Liver (tissue), 9 donors: ENCODE data around the gene RPL10A. TPM values are rescaled to one million over a fixed set of nuclear protein-coding genes. Genes with fewer than 3 reads are reported as not detected.

Experiments used
- DNase-seq: peaks from one replicate; pipeline ENCODE4 v3.0.0-alpha.2; 2017; ENCODE audit warnings: low spot score
- H3K27ac ChIP-seq, 2 donors: one replicate each; pipeline ENCODE4 v1.7.0; 2013; ENCODE audit warnings: inconsistent platforms in 2 of 2, low read length in 2 of 2, control low read depth in 1 of 2, low read depth in 1 of 2, mild to moderate bottlenecking in 1 of 2
- H3K27me3 ChIP-seq, 4 donors: one replicate each; pipeline versions ENCODE4 v1.6.1 to v1.7.0; 2013; ENCODE audit warnings: low read length in 3 of 4, inconsistent platforms in 1 of 4, mild to moderate bottlenecking in 1 of 4, moderate library complexity in 1 of 4; ENCODE audit not compliant: control insufficient read depth in 4 of 4, insufficient read depth in 4 of 4
- H3K36me3 ChIP-seq, 4 donors: one replicate each; pipeline versions ENCODE4 v1.6.1 to v1.7.0; 2013; ENCODE audit warnings: low read length in 3 of 4, mild to moderate bottlenecking in 3 of 4, low read depth in 1 of 4, moderate library complexity in 1 of 4; ENCODE audit not compliant: control insufficient read depth in 4 of 4, insufficient read depth in 3 of 4
- H3K4me1 ChIP-seq, 4 donors: one replicate each; pipeline versions ENCODE4 v1.6.1 to v1.7.0; 2013; ENCODE audit warnings: low read length in 3 of 4, mild to moderate bottlenecking in 3 of 4, moderate library complexity in 1 of 4; ENCODE audit not compliant: control insufficient read depth in 4 of 4, insufficient read depth in 4 of 4
- H3K4me3 ChIP-seq, 3 donors: one replicate each; pipeline versions ENCODE4 v1.6.1 to v1.7.0; 2013; ENCODE audit warnings: low read length in 3 of 3, control low read depth in 1 of 3, low read depth in 1 of 3, mild to moderate bottlenecking in 1 of 3
- H3K9ac ChIP-seq, 2 donors: one replicate each; pipeline ENCODE4 v1.7.0; 2013; ENCODE audit warnings: low read length in 2 of 2, mild to moderate bottlenecking in 2 of 2, moderate library complexity in 2 of 2, control low read depth in 1 of 2, low read depth in 1 of 2
- H3K9me3 ChIP-seq, 4 donors: one replicate each; pipeline versions ENCODE4 v1.6.1 to v1.7.0; 2013; ENCODE audit warnings: low read length in 3 of 4; ENCODE audit not compliant: control insufficient read depth in 4 of 4
- FOXA1 ChIP-seq: IDR thresholded peaks from 2 replicates; pipeline ENCODE4 v1.6.1; 2016; ENCODE audit warnings: antibody characterized with exemption
- FOXA2 ChIP-seq: IDR thresholded peaks from 2 replicates; pipeline ENCODE4 v1.6.1; 2016; ENCODE audit warnings: antibody characterized with exemption
- GABPA ChIP-seq, 2 donors: IDR thresholded peaks in 1 of 2; conservative IDR thresholded peaks in 1 of 2; 2 replicates each; pipeline ENCODE4 v1.6.1; 2016; ENCODE audit warnings: antibody characterized with exemption in 2 of 2, mild to moderate bottlenecking in 1 of 2, moderate library complexity in 1 of 2
- HNF4A ChIP-seq, 2 donors: conservative IDR thresholded peaks; 2 replicates each; pipeline ENCODE4 v1.6.1; 2016; ENCODE audit warnings: antibody characterized with exemption in 2 of 2, mild to moderate bottlenecking in 2 of 2
- HNF4G ChIP-seq: IDR thresholded peaks from 2 replicates; pipeline ENCODE4 v1.6.1; 2016; ENCODE audit warnings: antibody characterized with exemption
- JUND ChIP-seq, 2 donors: IDR thresholded peaks; 2 replicates each; pipeline ENCODE4 v1.6.1; 2016; ENCODE audit warnings: antibody characterized with exemption in 2 of 2
- RAD21 ChIP-seq, 2 donors: IDR thresholded peaks; 2 replicates each; pipeline ENCODE4 v1.6.1; 2016; ENCODE audit warnings: antibody characterized with exemption in 2 of 2, mild to moderate bottlenecking in 2 of 2
- SP1 ChIP-seq: IDR thresholded peaks from 2 replicates; pipeline ENCODE4 v1.6.1; 2018; ENCODE audit warnings: antibody characterized with exemption, mild to moderate bottlenecking
- TAF1 ChIP-seq: conservative IDR thresholded peaks from 2 replicates; pipeline ENCODE4 v1.6.1; 2016; ENCODE audit warnings: antibody characterized with exemption, mild to moderate bottlenecking
- ZBTB33 ChIP-seq: IDR thresholded peaks from 2 replicates; pipeline ENCODE4 v1.6.1; 2016; ENCODE audit warnings: antibody characterized with exemption
- WGBS: extraction: QIAGEN DNeasy Blood & Tissue Kit; methylation state at CpG from one replicate; pipeline ENCODE4 v1.1.7; 2013; 5-methylcytosine and 5-hydroxymethylcytosine counted together
- polyA plus RNA-seq, 2 donors: library from polyadenylated mRNA; stranded (reverse) in 1 of 2; unstranded in 1 of 2; fragments of 200-250 nt in 1 of 2; fragments of >200 nt in 1 of 2; fragmentation: Nextera tagmentation in 1 of 2; extraction: Ambion mirVana in 1 of 2; gene quantifications; one replicate each; pipeline versions ENCODE4 v1.2.1 to v1.2.3, GENCODE V29; 2013 to 2015
- total RNA-seq, 2 donors: library from RNA; depleted of rRNA; stranded (reverse); fragments of >200 nt; gene quantifications; one replicate each; pipeline ENCODE4 v1.2.3, GENCODE V29; 2014
- TF ChIP-seq, protein P1 (sequence below): fragments of 150-350 bp; IDR thresholded peaks from 2 replicates; pipeline ENCODE4 v1.5.1; 2017; ENCODE audit warnings: improper control_type of control experiment, low read depth, low read length; ENCODE audit not compliant: missing input control
- TF ChIP-seq, protein P2 (sequence below): IDR thresholded peaks from 2 replicates; pipeline ENCODE4 v1.6.1; 2016; ENCODE audit warnings: antibody characterized with exemption
- donor health status: healthy.
- donor health status: healthy.
- donor health status: healthy.
- donor health status: healthy.
- donor health status: healthy.

The RPL10A gene
- total and polyA plus RNA-seq, 4 donors = 213 to 1,235 (median 528) TPM

DNA sequence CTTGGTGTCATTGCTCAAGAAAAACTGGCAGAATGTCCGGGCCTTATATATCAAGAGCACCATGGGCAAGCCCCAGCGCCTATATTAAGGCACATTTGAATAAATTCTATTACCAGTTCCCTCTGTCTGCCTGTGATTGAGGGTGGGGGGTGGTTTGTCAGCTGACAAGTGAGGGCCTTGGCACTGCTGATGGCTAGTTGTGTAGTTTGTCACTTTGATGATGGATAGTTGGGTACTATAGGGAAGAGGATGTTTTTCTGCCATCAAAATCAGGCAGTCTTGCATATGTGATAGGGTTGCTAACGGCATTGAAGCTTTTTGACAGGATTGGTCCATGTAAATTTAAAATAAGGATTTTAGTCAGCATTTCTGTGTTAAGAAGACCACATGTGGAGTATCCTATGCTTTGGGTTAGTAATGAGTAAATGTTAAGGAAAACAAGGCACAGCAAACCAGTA, 2.5 kb downstream of the RPL10A start:
- TF ChIP-seq ZBTB33 = no peak
- TF ChIP-seq, protein P1, sequence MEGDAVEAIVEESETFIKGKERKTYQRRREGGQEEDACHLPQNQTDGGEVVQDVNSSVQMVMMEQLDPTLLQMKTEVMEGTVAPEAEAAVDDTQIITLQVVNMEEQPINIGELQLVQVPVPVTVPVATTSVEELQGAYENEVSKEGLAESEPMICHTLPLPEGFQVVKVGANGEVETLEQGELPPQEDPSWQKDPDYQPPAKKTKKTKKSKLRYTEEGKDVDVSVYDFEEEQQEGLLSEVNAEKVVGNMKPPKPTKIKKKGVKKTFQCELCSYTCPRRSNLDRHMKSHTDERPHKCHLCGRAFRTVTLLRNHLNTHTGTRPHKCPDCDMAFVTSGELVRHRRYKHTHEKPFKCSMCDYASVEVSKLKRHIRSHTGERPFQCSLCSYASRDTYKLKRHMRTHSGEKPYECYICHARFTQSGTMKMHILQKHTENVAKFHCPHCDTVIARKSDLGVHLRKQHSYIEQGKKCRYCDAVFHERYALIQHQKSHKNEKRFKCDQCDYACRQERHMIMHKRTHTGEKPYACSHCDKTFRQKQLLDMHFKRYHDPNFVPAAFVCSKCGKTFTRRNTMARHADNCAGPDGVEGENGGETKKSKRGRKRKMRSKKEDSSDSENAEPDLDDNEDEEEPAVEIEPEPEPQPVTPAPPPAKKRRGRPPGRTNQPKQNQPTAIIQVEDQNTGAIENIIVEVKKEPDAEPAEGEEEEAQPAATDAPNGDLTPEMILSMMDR = no peak
- TF ChIP-seq FOXA1 = no peak
- no peak for TF ChIP-seq RAD21 (IDR thresholded peaks at IDR 0.05)
- TF ChIP-seq JUND (IDR thresholded peaks at IDR 0.05) = no peak
- TF ChIP-seq, protein P2, sequence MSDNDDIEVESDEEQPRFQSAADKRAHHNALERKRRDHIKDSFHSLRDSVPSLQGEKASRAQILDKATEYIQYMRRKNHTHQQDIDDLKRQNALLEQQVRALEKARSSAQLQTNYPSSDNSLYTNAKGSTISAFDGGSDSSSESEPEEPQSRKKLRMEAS = no peak
- no peak for TF ChIP-seq FOXA2
- no peak for TF ChIP-seq HNF4A (conservative IDR thresholded peaks at IDR 0.05)
- no peak for TF ChIP-seq TAF1
- no peak for DNase-seq
- Histone ChIP-seq H3K9ac (no peak overlapping the region), H3K4me3 (no peak overlapping the region), H3K9me3 (no peaks in the 10 kb centered on the region), H3K36me3 (peaks cover 2 to 39% (median 23%) of the 10 kb centered on the region in 4 donors), H3K4me1 (peaks cover 0 to 24% (median 16%) of the 10 kb centered on the region in 4 donors), H3K27ac (no peak overlapping the region), H3K27me3 (no peaks in the 10 kb centered on the region)
- 79% methylated on average over 3 of the region's 3 CpGs for WGBS

GRCh38 chr6:35471836-35472345, 3.7 kb downstream of the RPL10A start:
- 79% methylated on average over 8 of the region's 8 CpGs for WGBS
- Histone ChIP-seq H3K9me3 (no peaks in the 10 kb centered on the region), H3K9ac (no peak overlapping the region), H3K36me3 (peaks cover 2 to 43% (median 23%) of the 10 kb centered on the region in 4 donors), H3K27ac (no peak overlapping the region), H3K27me3 (no peaks in the 10 kb centered on the region), H3K4me3 (no peak overlapping the region), H3K4me1 (peaks cover 0 to 24% (median 16%) of the 10 kb centered on the region in 4 donors)
- TF ChIP-seq, protein P1 = no peak
- TF ChIP-seq RAD21 (IDR thresholded peaks at IDR 0.05) (no peak), HNF4G (no peak), HNF4A (conservative IDR thresholded peaks at IDR 0.05) (no peak), SP1 (no peak), FOXA2 (no peak), GABPA (IDR thresholded peaks at IDR 0.05 in 1 of 2, conservative IDR thresholded peaks at IDR 0.05 in 1 of 2) (no peak), JUND (IDR thresholded peaks at IDR 0.05) (no peak)
- TF ChIP-seq, protein P2 = no peak
- no peak for DNase-seq
